Natural killer cell (primary cell): ENCODE results near the gene KIAA2012. TPM values are rescaled to one million over a fixed set of nuclear protein-coding genes. Genes with fewer than 3 reads are reported as not detected.

ENCODE experiments used
- ATAC-seq, 3 donors: fragments of 150-1000 bp in 2 of 3; fragments of 200-7000 bp in 1 of 3; cut with Tn5 transposase; 1 replicate in 1 of 3; 2 replicates in 2 of 3; pipeline ENCODE4 v1.10.0; 2021; ENCODE audit warnings: mild to moderate bottlenecking in 2 of 3, moderate library complexity in 2 of 3
- DNase-seq, 2 donors: peaks; one replicate each; pipeline versions ENCODE4 v3.0.0 to v3.0.0-alpha.2; 2013 to 2021; ENCODE audit warnings: mixed read lengths in 1 of 2
- H3K27ac ChIP-seq: one replicate; pipeline ENCODE4 v1.5.1; 2013; ENCODE audit warnings: mild to moderate bottlenecking, low read length
- H3K27me3 ChIP-seq: one replicate; pipeline ENCODE4 v1.6.1; 2013; ENCODE audit warnings: low read length; ENCODE audit not compliant: control insufficient read depth, insufficient read depth
- H3K36me3 ChIP-seq: one replicate; pipeline ENCODE4 v1.6.1; 2013; ENCODE audit warnings: low read length; ENCODE audit not compliant: control insufficient read depth, insufficient read depth
- H3K4me1 ChIP-seq: one replicate; pipeline ENCODE4 v1.6.1; 2013; ENCODE audit warnings: low read length; ENCODE audit not compliant: control insufficient read depth, insufficient read depth
- H3K4me3 ChIP-seq: one replicate; pipeline ENCODE4 v1.5.1; 2013; ENCODE audit warnings: low read length
- H3K9me3 ChIP-seq: one replicate; pipeline ENCODE4 v1.6.1; 2013; ENCODE audit warnings: low read length; ENCODE audit not compliant: control insufficient read depth, insufficient read depth
- H3K27ac Mint-ChIP-seq, 2 donors: one replicate each; pipeline ENCODE4 v1.8.0; 2022; ENCODE audit warnings: mild to moderate bottlenecking in 2 of 2, mixed read lengths in 2 of 2, moderate library complexity in 1 of 2
- H3K27me3 Mint-ChIP-seq, 2 donors: one replicate each; pipeline ENCODE4 v1.8.0; 2022; ENCODE audit warnings: low read depth in 2 of 2, mixed read lengths in 2 of 2
- H3K36me3 Mint-ChIP-seq: one replicate; pipeline ENCODE4 v1.8.0; 2022; ENCODE audit warnings: mixed read lengths
- H3K4me1 Mint-ChIP-seq, 2 donors: one replicate each; pipeline ENCODE4 v1.8.0; 2022; ENCODE audit warnings: mixed read lengths in 2 of 2
- H3K4me3 Mint-ChIP-seq: one replicate; pipeline ENCODE4 v1.8.0; 2022; ENCODE audit warnings: mild to moderate bottlenecking, moderate library complexity, mixed read lengths
- H3K9me3 Mint-ChIP-seq, 2 donors: one replicate each; pipeline ENCODE4 v1.8.0; 2022; ENCODE audit warnings: mixed read lengths in 2 of 2
- CTCF ChIP-seq: fragments of 200-600 bp; IDR thresholded peaks from one replicate; pipeline ENCODE4 v1.8.0; 2022; ENCODE audit warnings: antibody characterized with exemption
- WGBS: methylation state at CpG from one replicate; pipeline ENCODE4 v1.1.7; 2013; ENCODE audit warnings: missing lambda C conversion rate; ENCODE audit not compliant: insufficient coverage; 5-methylcytosine and 5-hydroxymethylcytosine counted together
- intact Hi-C: fragments of 100-400 bp; cut with micrococcal nuclease; formaldehyde crosslinking; loops from one replicate; pipeline ENCODE4 v1.14.2; 2022
- total RNA-seq, 4 donors: library from RNA; stranded (reverse); fragments of 120-200 nt in 1 of 4; gene quantifications; one replicate each; pipeline versions ENCODE4 v1.2.3 to v1.2.4, GENCODE V29; 2013 to 2022

Gene KIAA2012
- total RNA-seq, 3 donors from 2014 or later (not counting 1 experiment from before 2014, with no cell fraction given), result not detected

GRCh38 chr2:202096736-202097135 is 23.7 kb downstream of the KIAA2012 start:
- H3K36me3 Mint-ChIP-seq, result no peaks in the 10 kb centered on the region
- Histone ChIP-seq H3K27me3 (no peaks in the 10 kb centered on the region), H3K9me3 (no peaks in the 10 kb centered on the region), H3K4me3 (no peak overlapping the region), H3K27ac (no peak overlapping the region), H3K36me3 (no peaks in the 10 kb centered on the region), H3K4me1 (no peaks in the 10 kb centered on the region)
- intact Hi-C loops, result no loop called here
- peaks cover 0 to 5% of the 10 kb centered on the region in 2 donors for H3K27me3 Mint-ChIP-seq
- DNase-seq (no peak), ATAC-seq (no peak)
- H3K4me1 Mint-ChIP-seq, result no peaks in the 10 kb centered on the region
- 61% methylated on average over 3 of the region's 3 CpGs for WGBS
- TF ChIP-seq CTCF, result no peak
- no peak overlapping the region for H3K27ac Mint-ChIP-seq
- no peak overlapping the region for H3K4me3 Mint-ChIP-seq
- no peaks in the 10 kb centered on the region for H3K9me3 Mint-ChIP-seq

- H3K4me1 ChIP-seq, result no peaks in the 10 kb centered on the region
- Mint-ChIP-seq H3K9me3 (no peaks in the 10 kb centered on the region), H3K4me1 (no peaks in the 10 kb centered on the region), H3K36me3 (no peaks in the 10 kb centered on the region), H3K4me3 (no peak overlapping the region), H3K27me3 (peaks cover 5 to 7% of the 10 kb centered on the region in 2 donors), H3K27ac (no peak overlapping the region)
- H3K36me3 ChIP-seq, result no peaks in the 10 kb centered on the region
- H3K9me3 ChIP-seq, result no peaks in the 10 kb centered on the region
- DNase-seq, result no peak
- intact Hi-C loops, result no loop called here
- TF ChIP-seq CTCF, result no peak
- no peak overlapping the region for H3K27ac ChIP-seq
- no peak overlapping the region for H3K4me3 ChIP-seq
- no peaks in the 10 kb centered on the region for H3K27me3 ChIP-seq
- 79% methylated on average over 2 of the region's 3 CpGs for WGBS
- ATAC-seq, result no peak
Measured at GRCh38 chr2:202098291-202098690, 25.2 kb downstream of the KIAA2012 start.

- peaks cover 2 to 7% of the 10 kb centered on the region in 2 donors for H3K27me3 Mint-ChIP-seq
Measured at GRCh38 chr2:202099515-202099914, 26.5 kb downstream of the KIAA2012 start.

More at GRCh38 chr2:202099515-202099914, 26.5 kb downstream of the KIAA2012 start:
- no peak for ATAC-seq
- no peak overlapping the region for H3K4me3 Mint-ChIP-seq
- intact Hi-C loops, result no loop called here
- no peaks in the 10 kb centered on the region for H3K4me1 ChIP-seq
- H3K27ac Mint-ChIP-seq, result no peak overlapping the region
- no peaks in the 10 kb centered on the region for H3K27me3 ChIP-seq
- H3K36me3 Mint-ChIP-seq, result no peaks in the 10 kb centered on the region
- H3K9me3 ChIP-seq, result no peaks in the 10 kb centered on the region
- no peak for DNase-seq
- no peaks in the 10 kb centered on the region for H3K9me3 Mint-ChIP-seq
- H3K4me1 Mint-ChIP-seq, result no peaks in the 10 kb centered on the region
- H3K27ac ChIP-seq, result no peak overlapping the region
- H3K4me3 ChIP-seq, result no peak overlapping the region
- no peaks in the 10 kb centered on the region for H3K36me3 ChIP-seq
- no peak for TF ChIP-seq CTCF
- 95% methylated on average over 7 of the region's 7 CpGs for WGBS
